ENCODE measurements around the gene YPEL2. TPM values are rescaled to one million over a fixed set of nuclear protein-coding genes. Genes with fewer than 3 reads are reported as not detected.

YPEL2 gene
- total RNA-seq, 1 experiment from 2014 or later: 4.1 TPM

DNA sequence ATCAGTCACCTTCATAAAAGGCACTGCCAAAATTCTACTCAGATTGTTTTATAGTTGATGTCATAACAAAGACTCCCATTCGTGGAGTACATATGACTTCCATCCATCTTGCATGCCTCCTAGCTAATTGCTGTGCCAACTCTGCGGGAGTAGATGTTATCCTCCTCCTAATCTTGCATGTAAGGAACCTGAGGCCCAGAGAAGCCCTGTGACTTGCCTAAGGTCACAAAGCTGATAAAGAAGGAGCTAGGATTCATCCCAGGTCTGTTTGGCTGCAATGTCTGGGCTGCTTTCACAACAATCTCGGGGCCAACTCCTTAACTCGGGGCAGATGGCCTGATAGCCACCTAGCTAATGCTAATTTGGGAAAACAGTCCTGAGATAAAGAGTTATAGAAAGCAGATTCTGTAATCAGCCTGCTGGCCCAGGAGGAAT lies 87.3 kb downstream of the YPEL2 start:
- intact Hi-C loops (cut with micrococcal nuclease; ENCODE audit: unreplicated experiment): no loop called here
- DNase-seq: no peak
- Mint-ChIP-seq H3K36me3 (ENCODE audit: insufficient read depth, unreplicated experiment) (no peaks in the 10 kb centered on the region), H3K4me1 (ENCODE audit: low read depth, unreplicated experiment) (no peaks in the 10 kb centered on the region), H3K27me3 (ENCODE audit: unreplicated experiment) (peaks cover 48% of the 10 kb centered on the region), H3K9me3 (ENCODE audit: low read depth, unreplicated experiment) (no peaks in the 10 kb centered on the region), H3K27ac (ENCODE audit: unreplicated experiment) (no peak overlapping the region), H3K4me3 (ENCODE audit: low read depth, unreplicated experiment) (no peak overlapping the region)
- TF ChIP-seq, protein P1, sequence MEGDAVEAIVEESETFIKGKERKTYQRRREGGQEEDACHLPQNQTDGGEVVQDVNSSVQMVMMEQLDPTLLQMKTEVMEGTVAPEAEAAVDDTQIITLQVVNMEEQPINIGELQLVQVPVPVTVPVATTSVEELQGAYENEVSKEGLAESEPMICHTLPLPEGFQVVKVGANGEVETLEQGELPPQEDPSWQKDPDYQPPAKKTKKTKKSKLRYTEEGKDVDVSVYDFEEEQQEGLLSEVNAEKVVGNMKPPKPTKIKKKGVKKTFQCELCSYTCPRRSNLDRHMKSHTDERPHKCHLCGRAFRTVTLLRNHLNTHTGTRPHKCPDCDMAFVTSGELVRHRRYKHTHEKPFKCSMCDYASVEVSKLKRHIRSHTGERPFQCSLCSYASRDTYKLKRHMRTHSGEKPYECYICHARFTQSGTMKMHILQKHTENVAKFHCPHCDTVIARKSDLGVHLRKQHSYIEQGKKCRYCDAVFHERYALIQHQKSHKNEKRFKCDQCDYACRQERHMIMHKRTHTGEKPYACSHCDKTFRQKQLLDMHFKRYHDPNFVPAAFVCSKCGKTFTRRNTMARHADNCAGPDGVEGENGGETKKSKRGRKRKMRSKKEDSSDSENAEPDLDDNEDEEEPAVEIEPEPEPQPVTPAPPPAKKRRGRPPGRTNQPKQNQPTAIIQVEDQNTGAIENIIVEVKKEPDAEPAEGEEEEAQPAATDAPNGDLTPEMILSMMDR (IDR thresholded peaks at IDR 0.05; ENCODE audit: unreplicated experiment): no peak
- no TSS peak for BruUV-seq (replicated peaks)
- CTCF ChIA-PET: interaction anchor here (0.7 kb wide), 1 partner anchor 9 kb away, joined by 4 read pairs; no protein-coding TSS in a partner anchor

DNA sequence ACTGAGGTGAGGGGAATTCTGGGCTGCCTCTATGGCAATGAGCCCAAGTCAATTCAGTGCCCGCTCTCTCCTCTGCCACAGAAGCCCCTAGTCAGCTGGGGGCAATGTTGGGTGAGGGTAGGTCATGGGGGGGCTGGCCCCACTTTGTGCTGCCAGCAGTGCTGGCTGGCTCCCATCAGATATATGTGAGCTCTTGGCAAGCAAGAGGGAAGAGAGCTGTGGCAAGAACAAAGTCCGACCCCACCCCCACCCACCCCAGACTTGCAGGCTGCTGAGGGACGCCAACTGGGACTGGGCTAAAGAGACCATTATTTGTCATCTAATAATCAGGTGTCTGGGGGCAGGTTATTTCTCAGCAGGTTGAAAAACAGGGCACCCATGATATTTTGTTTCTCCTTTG lies 89.4 kb downstream of the YPEL2 start:
- no peak for DNase-seq
- TF ChIP-seq, protein P1 (IDR thresholded peaks at IDR 0.05; ENCODE audit: unreplicated experiment): no peak
- intact Hi-C loops (cut with micrococcal nuclease; ENCODE audit: unreplicated experiment): no loop called here
- CTCF ChIA-PET: no interaction called here
- H3K27ac Mint-ChIP-seq (ENCODE audit: unreplicated experiment): no peak overlapping the region
- no peak overlapping the region for H3K4me3 Mint-ChIP-seq (ENCODE audit: low read depth, unreplicated experiment)
- no peaks in the 10 kb centered on the region for H3K36me3 Mint-ChIP-seq (ENCODE audit: insufficient read depth, unreplicated experiment)
- H3K27me3 Mint-ChIP-seq (ENCODE audit: unreplicated experiment): peaks cover 35% of the 10 kb centered on the region
- H3K4me1 Mint-ChIP-seq (ENCODE audit: low read depth, unreplicated experiment): no peaks in the 10 kb centered on the region
- BruUV-seq (replicated peaks): no TSS peak
- no peaks in the 10 kb centered on the region for H3K9me3 Mint-ChIP-seq (ENCODE audit: low read depth, unreplicated experiment)

DNA sequence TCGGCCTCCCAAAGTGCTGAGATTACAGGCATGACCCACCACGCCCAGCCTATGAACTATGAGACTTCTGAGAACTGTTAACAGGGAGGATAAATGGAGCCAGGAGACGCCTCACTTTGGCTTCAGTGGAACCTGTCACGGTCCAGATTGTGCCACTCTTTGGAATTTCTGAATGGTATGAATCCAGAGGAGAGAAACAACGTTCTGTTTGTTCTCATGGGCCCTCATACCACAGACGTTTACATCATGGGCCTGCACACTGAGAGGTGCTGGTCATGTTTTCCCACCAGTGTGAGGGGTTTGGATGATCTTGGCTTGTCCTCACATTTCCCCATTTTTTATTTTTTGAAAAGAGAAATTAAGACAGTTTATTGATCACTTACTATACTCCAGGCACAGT lies 90.3 kb downstream of the YPEL2 start:
- CTCF ChIA-PET: interaction anchor here (0.6 kb wide), 1 partner anchor 114 kb away, joined by 3 read pairs; no protein-coding TSS in a partner anchor
- no peaks in the 10 kb centered on the region for H3K4me1 Mint-ChIP-seq (ENCODE audit: low read depth, unreplicated experiment)
- no peak overlapping the region for H3K4me3 Mint-ChIP-seq (ENCODE audit: low read depth, unreplicated experiment)
- no peaks in the 10 kb centered on the region for H3K9me3 Mint-ChIP-seq (ENCODE audit: low read depth, unreplicated experiment)
- DNase-seq: no peak
- TF ChIP-seq, protein P1 (IDR thresholded peaks at IDR 0.05; ENCODE audit: unreplicated experiment): no peak
- no peak overlapping the region for H3K27ac Mint-ChIP-seq (ENCODE audit: unreplicated experiment)
- H3K36me3 Mint-ChIP-seq (ENCODE audit: insufficient read depth, unreplicated experiment): no peaks in the 10 kb centered on the region
- intact Hi-C loops (cut with micrococcal nuclease; ENCODE audit: unreplicated experiment): no loop called here
- BruUV-seq (replicated peaks): no TSS peak
- H3K27me3 Mint-ChIP-seq (ENCODE audit: unreplicated experiment): peaks cover 27% of the 10 kb centered on the region

DNA sequence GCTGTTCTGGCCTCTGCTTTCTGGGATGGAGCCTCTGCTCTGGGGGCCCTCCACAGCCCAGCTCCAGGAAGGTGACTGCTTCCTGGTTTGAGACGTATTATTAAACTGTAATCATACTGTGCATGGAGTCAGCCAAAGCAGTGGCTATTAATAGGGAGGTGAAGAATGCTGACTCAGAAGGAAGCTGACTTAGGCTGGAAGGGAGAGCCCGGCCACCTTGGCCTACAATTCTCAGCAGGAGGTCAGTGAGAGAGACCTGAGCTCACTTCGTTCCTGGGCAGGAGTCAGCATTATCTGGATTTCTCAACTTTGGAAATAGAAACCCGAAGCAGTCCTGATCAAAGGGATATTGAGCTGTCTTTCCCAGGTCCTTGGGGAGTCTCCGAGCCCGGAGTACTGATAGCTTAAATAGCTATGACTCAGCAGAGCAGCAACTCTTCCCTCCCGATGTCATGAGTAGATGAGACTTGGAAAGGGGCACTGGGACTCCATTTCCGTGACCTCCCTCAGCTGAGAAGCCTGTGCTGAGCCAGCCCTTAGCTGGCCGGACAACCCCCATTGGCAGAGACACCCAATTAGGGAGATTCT lies 91.8 kb downstream of the YPEL2 start:
- Mint-ChIP-seq H3K4me3 (ENCODE audit: low read depth, unreplicated experiment) (no peak overlapping the region), H3K27ac (ENCODE audit: unreplicated experiment) (no peak overlapping the region), H3K9me3 (ENCODE audit: low read depth, unreplicated experiment) (no peaks in the 10 kb centered on the region), H3K4me1 (ENCODE audit: low read depth, unreplicated experiment) (no peaks in the 10 kb centered on the region), H3K36me3 (ENCODE audit: insufficient read depth, unreplicated experiment) (no peaks in the 10 kb centered on the region), H3K27me3 (ENCODE audit: unreplicated experiment) (peaks cover 13% of the 10 kb centered on the region)
- CTCF ChIA-PET: interaction anchor here (1.2 kb wide), 1 partner anchor 195 kb away, joined by 4 read pairs; no protein-coding TSS in a partner anchor
- TF ChIP-seq, protein P1 (IDR thresholded peaks at IDR 0.05; ENCODE audit: unreplicated experiment): no peak
- intact Hi-C loops (cut with micrococcal nuclease; ENCODE audit: unreplicated experiment): no loop called here
- DNase-seq: peak; percentile 9
- BruUV-seq (replicated peaks): no TSS peak
